HG03439 (cell line): ENCODE measurements around the gene AOC1.

Source experiments
- ATAC-seq: cut with Tn5 transposase; IDR thresholded peaks from one replicate; pipeline ENCODE4 v1.9.1; 2021; ENCODE audit warnings: mild to moderate bottlenecking, moderate library complexity; ENCODE audit not compliant: unreplicated experiment

The AOC1 gene

DNA sequence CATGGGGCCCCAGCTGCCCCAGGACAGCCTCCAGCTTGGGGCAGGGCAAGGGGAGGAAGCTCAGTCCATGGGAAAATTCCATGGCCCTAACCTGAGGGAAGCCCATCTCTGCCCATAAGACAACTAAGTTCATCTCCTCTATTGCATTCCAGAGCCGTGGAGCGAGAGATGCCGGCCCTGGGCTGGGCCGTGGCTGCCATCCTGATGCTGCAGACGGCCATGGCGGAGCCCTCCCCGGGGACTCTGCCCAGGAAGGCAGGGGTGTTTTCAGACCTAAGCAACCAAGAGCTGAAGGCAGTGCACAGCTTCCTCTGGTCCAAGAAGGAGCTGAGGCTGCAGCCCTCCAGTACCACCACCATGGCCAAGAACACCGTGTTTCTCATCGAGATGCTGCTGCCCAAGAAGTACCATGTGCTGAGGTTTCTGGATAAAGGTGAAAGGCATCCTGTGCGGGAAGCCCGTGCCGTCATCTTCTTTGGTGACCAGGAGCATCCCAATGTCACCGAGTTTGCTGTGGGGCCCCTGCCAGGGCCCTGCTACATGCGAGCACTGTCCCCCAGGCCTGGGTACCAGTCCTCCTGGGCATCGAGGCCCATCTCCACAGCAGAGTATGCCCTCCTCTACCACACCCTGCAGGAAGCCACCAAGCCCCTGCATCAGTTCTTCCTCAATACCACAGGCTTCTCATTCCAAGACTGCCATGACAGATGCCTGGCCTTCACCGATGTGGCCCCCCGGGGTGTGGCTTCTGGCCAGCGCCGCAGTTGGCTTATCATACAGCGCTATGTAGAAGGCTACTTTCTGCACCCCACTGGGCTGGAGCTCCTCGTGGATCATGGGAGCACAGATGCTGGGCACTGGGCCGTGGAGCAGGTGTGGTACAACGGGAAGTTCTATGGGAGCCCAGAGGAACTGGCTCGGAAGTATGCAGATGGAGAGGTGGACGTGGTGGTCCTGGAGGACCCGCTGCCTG, 4.3 kb downstream of the AOC1 start:
- ATAC-seq, result no peak

- ATAC-seq, result no peak
Observed at GRCh38 chr7:150857276-150858055, 5.1 kb downstream of the AOC1 start.

DNA sequence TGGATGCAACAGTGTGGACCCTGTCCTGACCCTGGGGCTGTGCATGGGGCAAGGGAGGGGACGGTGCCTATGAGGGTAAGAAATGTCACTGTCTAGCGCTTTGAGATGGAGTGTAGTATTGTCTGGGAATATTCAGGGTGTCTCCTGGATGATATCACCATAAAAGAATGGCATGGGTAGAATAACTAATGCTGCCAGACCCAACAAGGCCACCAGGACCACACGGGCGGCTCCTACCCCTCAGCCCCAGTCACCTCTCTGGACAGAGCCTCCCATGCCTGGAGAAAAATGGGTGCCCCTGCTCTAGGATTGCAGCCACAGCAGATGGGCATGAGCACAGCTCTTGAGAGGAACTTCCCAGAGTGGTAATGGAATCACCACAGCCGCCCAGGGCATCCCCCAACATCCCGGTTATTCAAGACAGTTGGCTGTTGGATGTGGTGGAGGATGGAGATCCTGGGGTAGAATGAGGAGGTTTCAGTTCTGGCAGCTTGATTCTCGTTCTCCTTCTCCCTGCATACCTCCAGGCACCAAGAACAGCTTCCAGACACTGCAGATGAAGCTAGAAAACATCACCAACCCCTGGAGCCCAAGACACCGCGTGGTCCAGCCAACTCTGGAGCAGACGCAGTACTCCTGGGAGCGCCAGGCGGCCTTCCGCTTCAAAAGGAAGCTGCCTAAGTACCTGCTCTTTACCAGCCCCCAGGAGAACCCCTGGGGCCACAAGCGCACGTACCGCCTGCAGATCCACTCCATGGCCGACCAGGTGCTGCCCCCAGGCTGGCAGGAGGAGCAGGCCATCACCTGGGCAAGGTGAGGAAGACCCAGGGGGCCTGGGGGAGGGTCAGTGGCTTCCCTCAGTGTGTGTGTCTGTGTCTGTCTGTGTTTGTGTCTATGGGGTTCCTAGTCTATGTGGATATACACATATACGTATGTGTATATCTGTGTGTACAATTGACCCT, 6.2 kb downstream of the AOC1 start:
- ATAC-seq, result no peak

- ATAC-seq, result no peak
Observed at GRCh38 chr7:150860291-150860977, 8.1 kb downstream of the AOC1 start.

DNA sequence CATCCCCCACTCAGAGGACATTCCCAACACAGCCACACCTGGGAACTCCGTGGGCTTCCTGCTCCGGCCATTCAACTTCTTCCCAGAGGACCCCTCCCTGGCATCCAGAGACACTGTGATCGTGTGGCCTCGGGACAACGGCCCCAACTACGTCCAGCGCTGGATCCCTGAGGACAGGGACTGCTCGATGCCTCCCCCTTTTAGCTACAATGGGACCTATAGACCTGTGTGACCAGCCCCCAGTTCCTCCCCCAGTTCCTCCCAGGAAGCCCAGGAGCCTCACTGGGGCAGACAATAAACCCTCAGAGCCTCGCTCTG, 8.6 kb downstream of the AOC1 start:
- ATAC-seq, result no peak

GRCh38 chr7:150862356-150862755, 10.0 kb downstream of the AOC1 start:
- ATAC-seq, result no peak

- ATAC-seq, result no peak
Observed at GRCh38 chr7:150863946-150864345, 11.6 kb downstream of the AOC1 start.

GRCh38 chr7:150866932-150867564, 14.7 kb downstream of the AOC1 start:
- no peak for ATAC-seq

DNA sequence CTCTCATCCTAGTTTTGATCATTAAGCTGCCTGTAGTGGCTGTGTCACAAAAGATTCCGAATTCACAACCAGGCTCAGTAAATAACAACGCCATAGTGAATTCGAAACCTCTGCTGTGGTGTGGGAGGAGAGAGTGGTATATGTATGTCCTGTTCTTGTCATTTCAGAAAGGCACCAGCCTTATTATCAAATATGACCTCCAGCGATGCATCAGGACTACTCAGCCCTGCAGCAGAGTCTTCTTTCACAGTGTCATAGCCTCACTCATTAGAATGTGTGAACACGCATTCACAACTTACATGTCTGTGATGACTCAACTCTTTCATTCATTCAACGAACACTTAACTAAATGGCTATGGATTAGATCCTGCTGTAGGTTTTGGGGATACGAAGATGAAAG, 15.3 kb downstream of the AOC1 start:
- no peak for ATAC-seq

- ATAC-seq, result no peak
Observed at GRCh38 chr7:150869467-150869866, 17.1 kb downstream of the AOC1 start.

DNA sequence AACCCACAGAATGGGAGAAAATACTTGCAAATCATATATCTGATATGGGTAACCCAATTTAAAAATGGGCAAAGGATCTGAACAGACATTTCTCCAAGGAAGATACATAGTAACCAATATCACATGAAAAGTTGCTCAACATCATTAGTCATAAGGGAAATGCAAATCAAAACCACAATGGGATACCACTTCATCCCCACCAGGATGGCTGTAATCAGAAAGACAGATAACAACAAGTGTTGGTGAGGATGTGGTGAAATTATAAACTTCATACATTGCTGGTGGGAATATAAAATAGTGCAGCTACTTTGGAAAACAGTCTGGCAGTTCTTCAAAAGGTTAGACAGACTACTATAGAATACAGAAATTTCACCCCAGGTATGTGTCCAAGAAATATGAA, 19.3 kb downstream of the AOC1 start:
- no peak for ATAC-seq

DNA sequence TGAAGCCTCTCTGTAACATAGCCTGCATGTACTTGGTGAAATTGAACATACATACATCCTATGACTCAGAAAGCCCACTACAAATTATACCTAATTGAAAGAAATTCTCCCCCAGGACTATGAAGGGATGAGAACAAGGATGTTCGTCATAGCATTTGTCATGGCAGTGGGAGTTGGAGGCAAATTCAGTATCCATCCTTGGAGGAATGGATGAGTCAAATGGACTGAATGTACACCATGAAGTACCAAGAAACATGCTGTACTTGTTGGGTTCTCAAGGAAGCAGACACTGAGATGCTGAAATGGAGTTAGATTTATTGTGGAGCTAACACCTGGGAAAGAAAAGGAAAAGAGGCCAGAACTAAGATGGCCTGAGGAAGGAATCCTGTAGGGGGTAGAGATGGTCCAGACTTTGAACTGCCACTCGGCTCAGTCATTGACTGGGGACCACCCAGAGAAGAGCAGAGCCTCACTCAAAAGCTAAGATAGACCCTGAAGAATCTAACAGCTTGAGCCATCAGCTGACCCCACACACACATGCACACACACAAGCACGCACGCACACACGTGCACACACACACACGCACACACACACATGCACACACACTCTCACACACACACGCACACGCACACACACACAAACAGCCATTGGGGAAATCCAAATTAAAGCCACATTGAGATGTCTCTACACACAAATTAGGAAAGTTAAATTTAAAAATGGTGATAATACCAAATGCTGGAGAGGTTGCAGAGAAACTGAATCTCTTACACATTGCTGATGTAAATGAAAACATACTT, 22.3 kb downstream of the AOC1 start:
- no peak for ATAC-seq

GRCh38 chr7:150875791-150876190, 23.5 kb downstream of the AOC1 start:
- ATAC-seq, result no peak

DNA sequence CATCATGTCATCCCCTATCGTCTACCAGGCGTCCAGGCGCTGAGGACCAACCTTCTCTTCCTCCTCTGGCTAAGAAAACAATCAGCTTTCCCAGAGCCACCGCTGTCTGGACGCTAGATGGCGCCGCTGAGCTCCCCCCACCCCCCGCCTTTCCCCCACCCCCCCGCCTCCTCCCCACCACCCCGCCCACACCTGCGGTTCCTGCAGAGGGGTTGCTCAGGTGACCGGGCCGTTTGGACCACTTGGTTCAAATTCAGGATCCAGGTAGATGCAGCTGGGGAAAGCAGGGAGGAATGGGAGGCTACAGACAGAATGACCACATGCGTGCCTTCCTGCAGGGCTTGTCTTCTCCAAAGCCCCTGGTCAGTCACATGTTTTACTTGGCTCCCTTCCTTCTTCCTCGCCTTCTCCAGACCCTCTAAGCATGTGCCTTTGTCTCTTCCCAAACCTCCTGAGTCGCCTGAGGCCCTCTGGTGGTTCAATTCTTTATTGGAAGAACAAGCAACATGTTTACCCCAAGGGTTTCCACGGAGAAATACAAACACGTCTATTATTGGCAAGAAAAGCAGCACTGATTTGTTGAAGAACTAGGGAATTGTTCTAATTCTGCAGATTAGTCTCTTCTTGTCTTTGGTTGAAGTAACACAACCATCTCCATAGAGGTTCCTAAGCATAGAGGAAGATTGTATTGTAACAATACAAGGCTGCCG, 24.7 kb downstream of the AOC1 start:
- ATAC-seq, result no peak

DNA sequence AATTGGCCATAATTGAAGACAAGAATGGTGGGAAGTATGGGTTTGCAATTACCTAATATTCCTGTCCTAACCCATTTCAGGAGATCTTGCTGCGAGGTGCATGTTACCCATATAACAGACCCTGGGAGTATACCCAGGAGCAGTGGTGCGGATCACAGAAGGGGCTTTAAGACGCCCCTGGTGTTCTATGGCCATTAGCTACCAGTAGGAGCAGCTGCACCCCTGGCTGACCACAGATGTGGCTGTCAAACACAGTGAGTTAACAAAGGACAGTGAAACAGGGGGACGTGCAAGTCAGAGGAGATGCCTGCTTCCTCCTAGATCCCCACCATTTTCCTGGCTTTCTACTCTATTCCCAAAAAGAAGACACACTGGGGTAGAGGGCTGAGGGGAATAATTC, 25.2 kb downstream of the AOC1 start:
- no peak for ATAC-seq

DNA sequence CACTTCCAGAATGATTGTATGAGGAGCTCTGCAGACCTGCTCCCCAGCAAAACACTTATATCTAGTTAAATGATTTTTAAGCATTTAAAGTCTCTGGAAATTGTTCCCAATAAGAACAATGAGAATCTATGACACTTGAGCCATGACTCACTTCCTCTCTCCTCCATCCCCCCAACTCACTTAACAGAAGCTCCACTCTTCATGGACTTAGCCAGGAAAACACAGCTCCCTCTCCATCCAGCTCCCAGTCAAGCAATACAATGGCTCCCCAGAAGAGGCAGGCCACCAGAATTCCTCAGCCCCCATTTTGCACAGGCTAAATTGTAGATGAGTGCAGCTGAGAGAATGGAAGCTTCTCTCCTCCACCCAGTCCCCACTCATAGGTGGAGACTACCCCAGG, 27.0 kb downstream of the AOC1 start:
- no peak for ATAC-seq

DNA sequence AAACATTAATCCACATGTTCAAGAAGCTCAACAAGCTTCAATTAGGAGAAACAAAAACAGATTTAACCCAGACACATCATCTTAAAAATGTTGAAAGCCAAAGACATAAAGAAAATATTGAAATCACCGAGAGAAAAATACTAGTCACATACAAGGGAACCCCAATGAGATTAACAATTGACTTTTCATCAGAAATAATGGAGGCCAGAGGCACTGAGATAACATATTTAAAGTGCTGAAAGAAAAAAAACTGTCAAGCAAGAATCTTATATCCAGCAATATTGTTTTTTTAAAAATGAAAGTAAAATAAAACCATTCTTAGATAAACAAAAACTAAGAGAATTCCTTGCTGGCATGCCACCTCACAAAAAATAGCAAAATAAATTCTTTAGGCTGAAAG, 28.9 kb downstream of the AOC1 start:
- ATAC-seq, result no peak

DNA sequence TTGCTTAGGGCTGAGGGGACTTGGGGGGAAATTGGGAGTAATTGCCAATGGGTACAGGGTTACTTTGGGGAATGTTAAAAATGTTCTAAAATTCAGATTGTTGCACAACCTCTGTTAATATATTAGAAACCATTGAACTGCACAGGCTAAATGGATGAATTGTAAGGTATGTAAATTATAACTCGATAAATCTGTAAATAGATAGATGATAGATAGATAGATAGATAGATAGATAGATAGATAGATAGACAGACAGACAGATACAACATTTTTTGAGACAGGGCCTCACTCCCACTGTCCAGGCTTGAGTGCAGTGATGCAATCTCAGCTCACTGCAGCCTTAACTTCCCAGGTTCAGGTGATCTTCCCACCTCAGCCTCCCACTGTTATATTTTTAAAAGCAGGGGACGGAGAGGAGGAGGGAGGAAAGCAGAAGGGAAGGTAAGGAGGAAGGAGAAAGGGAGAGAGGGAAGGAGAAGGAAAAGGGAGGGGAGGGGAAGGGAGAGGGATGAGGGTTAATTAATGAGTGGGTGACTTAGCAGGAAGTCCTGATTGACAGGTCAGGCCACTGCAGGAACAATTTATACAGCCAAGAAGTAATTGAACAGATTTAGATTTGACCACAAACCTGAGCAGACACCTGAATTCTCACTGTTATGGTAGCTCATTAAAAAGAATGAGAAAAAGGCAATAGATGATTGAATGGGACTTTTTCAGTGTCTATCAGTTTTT, 38.7 kb downstream of the AOC1 start:
- no peak for ATAC-seq
